Spleen (tissue), 7 donors: ENCODE measurements around the gene GRK5.
A peak's percentile ranks its signal among the peaks of the same experiment; 100 is the strongest.

Experiments
- CTCF ChIP-seq, 11 experiments: fragments of 200-600 bp in 7 of 11; fragments of 450-650 bp in 4 of 11; sonication (generic) in 4 of 11; IDR thresholded peaks in 8 of 11; conservative IDR thresholded peaks in 3 of 11; 1 replicate in 7 of 11; 2 replicates in 4 of 11; pipeline versions ENCODE4 v1.4.0 to v1.8.0; 2016 to 2021; ENCODE audit warnings: antibody characterized with exemption in 11 of 11, inconsistent platforms in 4 of 11, mild to moderate bottlenecking in 1 of 11
- POLR2A ChIP-seq, 3 donors: fragments of 450-650 bp; IDR thresholded peaks; one replicate each; pipeline ENCODE4 v1.5.1; 2017; ENCODE audit warnings: antibody characterized with exemption in 3 of 3, mild to moderate bottlenecking in 1 of 3
- POLR2AphosphoS5 ChIP-seq, 3 donors: sonication (generic); formaldehyde crosslinking; IDR thresholded peaks; one replicate each; pipeline ENCODE4 v1.5.1; 2017; ENCODE audit warnings: antibody characterized with exemption in 3 of 3
- donor health status: DM: no; HTN: no; CAD: no; lungs with moderate emphysema.
- donor health status: DM: no; HTN: no; CAD: no.
- donor health status: DM: no; HTN: no; CAD: no.

GRCh38 chr10:119459681-119460340, 252.4 kb downstream of the GRK5 start:
- no peak for TF ChIP-seq CTCF (IDR thresholded peaks at IDR 0.05 in 8 of 11, conservative IDR thresholded peaks at IDR 0.05 in 3 of 11)
- TF ChIP-seq POLR2AphosphoS5 (IDR thresholded peaks at IDR 0.05): peak in 1 of 3 donors; percentile 20
- TF ChIP-seq POLR2A (IDR thresholded peaks at IDR 0.05): no peak
